H1 (cell line): Measurements from ENCODE around the gene GLB1L2. TPM values are rescaled to one million over a fixed set of nuclear protein-coding genes. Genes with fewer than 3 reads are reported as not detected.

ENCODE experiments used
- JUND ChIP-seq: IDR thresholded peaks from 2 replicates; pipeline ENCODE4 v1.6.1; 2011; ENCODE audit warnings: mild to moderate bottlenecking, improper control_type of control experiment, low read length
- KDM1A ChIP-seq: fragments of 200-600, 300-600 bp; sonication (generic); IDR thresholded peaks from 2 replicates; pipeline ENCODE4 v1.7.1; 2016; ENCODE audit warnings: mild to moderate bottlenecking, low read length, borderline replicate concordance
- KDM4A ChIP-seq: IDR thresholded peaks from one replicate; pipeline ENCODE4 v1.7.1; 2012; ENCODE audit warnings: low read depth, mild to moderate bottlenecking, moderate library complexity, low read length, inconsistent platforms; ENCODE audit not compliant: severe bottlenecking
- SAP30 ChIP-seq: fragments of 300-600 bp; sonication (generic); IDR thresholded peaks from 2 replicates; pipeline ENCODE4 v1.7.1; 2012; ENCODE audit warnings: low read length, moderate library complexity, mild to moderate bottlenecking, inconsistent platforms; ENCODE audit not compliant: insufficient read depth, insufficient replicate concordance
- SP2 ChIP-seq: IDR thresholded peaks from 2 replicates; pipeline ENCODE4 v1.6.1; 2012; ENCODE audit warnings: mild to moderate bottlenecking, low read length, inconsistent platforms
- polyA plus RNA-seq, 7 experiments: library from polyadenylated mRNA; depleted of rRNA in 3 of 7; stranded (reverse) in 5 of 7; unstranded in 2 of 7; fragments of >200 nt in 5 of 7; fragments of 200-250 nt in 2 of 7; gene quantifications; 1 replicate in 5 of 7; 2 replicates in 1 of 7; 4 replicates in 1 of 7; pipeline versions ENCODE4 v1.2.1 to v1.2.3, GENCODE V29; 2011 to 2013; ENCODE audit warnings: missing spikeins in 2 of 7, mixed read lengths in 2 of 7
- total RNA-seq: library from RNA; stranded (reverse); fragmentation: NEBNext Ultra II Directional; extraction: Animal tissue kit (Norgen Biotek cat#: 25700); gene quantifications from 2 replicates; pipeline ENCODE4 v1.2.1, GENCODE V29; 2021

Gene GLB1L2
- total and polyA plus RNA-seq, 2 of the 8 experiments (the other 6 are each of a cell fraction or from before 2014, with no cell fraction given), result 4.4 to 7.9 TPM

DNA sequence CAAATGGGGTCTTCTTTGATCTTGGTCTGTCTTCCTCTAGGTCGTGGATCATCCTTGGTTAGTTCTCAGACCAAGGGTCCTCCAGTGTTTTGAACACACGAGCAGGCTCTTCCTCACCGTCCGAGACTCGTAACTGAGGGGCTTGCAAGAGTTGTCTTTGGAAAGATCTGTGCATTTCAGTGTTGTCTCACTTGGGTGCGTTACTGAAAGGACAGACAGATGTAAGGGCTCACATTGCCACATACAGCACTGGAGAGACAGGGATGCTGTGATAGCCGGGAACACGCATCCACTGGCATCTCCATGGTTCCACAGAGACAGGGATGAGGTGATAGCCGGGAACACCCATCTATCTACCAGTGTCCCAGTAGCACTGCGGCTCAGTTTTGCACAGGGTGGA is 15.7 kb downstream of the GLB1L2 start (continued):
- TF ChIP-seq SAP30 (no peak), JUND (no peak), KDM1A (no peak), SP2 (no peak), KDM4A (no peak)
